PC-9 (cell line): ENCODE results near the gene BTBD1. TPM values are rescaled to one million over a fixed set of nuclear protein-coding genes. Genes with fewer than 3 reads are reported as not detected.
"Not testable (repeated sequence)": the region's sequence is repeated elsewhere in the genome, so short reads cannot be mapped to it uniquely, and the experiment has no call there.

Source experiments
- BruUV-seq: library from RNA; stranded (reverse); fragments of 400-500 nt; replicated peaks from 2 replicates; lab custom pipeline; 2021; lab: Mats Ljungman, UMichigan
- CTCF ChIA-PET: fragments of 300-600 bp; sonication (Branson Sonifier 250); formaldehyde crosslinking; loops from one replicate; lab custom pipeline; 2022; ENCODE audit warnings: antibody characterized with exemption; lab: Charles Lee
- POLR2A ChIA-PET: fragments of 300-600 bp; sonication (Branson Sonifier 250); formaldehyde crosslinking; loops from one replicate; lab custom pipeline; 2022; ENCODE audit warnings: antibody characterized with exemption; ENCODE audit not compliant: unreplicated experiment; lab: Charles Lee
- DNase-seq, 2 experiments: peaks; one replicate each; pipeline versions ENCODE4 v3.0.0 to v3.0.0-alpha.2; 2015 to 2022; ENCODE audit warnings: mixed read lengths in 1 of 2
- H2AFZ ChIP-seq: fragments of 200-600 bp; sonication (generic); 2 replicates; pipeline ENCODE4 v1.8.1; 2017; ENCODE audit warnings: antibody characterized with exemption
- H3F3A ChIP-seq: fragments of 200-600 bp; sonication (generic); 2 replicates; pipeline ENCODE4 v1.8.1; 2017; ENCODE audit warnings: antibody characterized with exemption, mild to moderate bottlenecking, low read depth; ENCODE audit not compliant: insufficient read depth
- H3K27ac ChIP-seq: fragments of 200-600 bp; sonication (generic); 2 replicates; pipeline ENCODE4 v1.6.1; 2016; ENCODE audit warnings: mixed run types
- H3K27me3 ChIP-seq: fragments of 200-600 bp; sonication (generic); 2 replicates; pipeline ENCODE4 v1.6.1; 2016; ENCODE audit warnings: low read depth, mixed run types; ENCODE audit not compliant: insufficient read depth
- H3K36me3 ChIP-seq: fragments of 200-600 bp; sonication (generic); 2 replicates; pipeline ENCODE4 v1.6.1; 2016; ENCODE audit warnings: low read depth, mixed run types
- H3K4me1 ChIP-seq: fragments of 200-600 bp; sonication (generic); replicated peaks from 2 replicates; pipeline ENCODE4 v1.6.1; 2016; ENCODE audit warnings: mixed run types; ENCODE audit not compliant: insufficient read depth
- H3K4me2 ChIP-seq: fragments of 200-600 bp; sonication (generic); 2 replicates; pipeline ENCODE4 v1.6.1; 2017; ENCODE audit warnings: mixed run types
- H3K4me3 ChIP-seq: fragments of 200-600 bp; sonication (generic); 2 replicates; pipeline ENCODE4 v1.6.1; 2016; ENCODE audit warnings: mixed run types
- H3K79me2 ChIP-seq: fragments of 200-600 bp; sonication (generic); 2 replicates; pipeline ENCODE4 v1.6.1; 2017; ENCODE audit warnings: low read depth, mixed run types
- H3K9me2 ChIP-seq: fragments of 200-600 bp; sonication (generic); 2 replicates; pipeline ENCODE4 v1.8.1; 2017; ENCODE audit warnings: mild to moderate bottlenecking; ENCODE audit not compliant: insufficient read depth
- H3K9me3 ChIP-seq: fragments of 200-600 bp; sonication (generic); 2 replicates; pipeline ENCODE4 v1.8.1; 2016; ENCODE audit warnings: low read depth; ENCODE audit not compliant: insufficient read depth
- H4K20me1 ChIP-seq: fragments of 200-600 bp; sonication (generic); 2 replicates; pipeline ENCODE4 v1.8.1; 2017; ENCODE audit not compliant: insufficient read depth
- CTCF ChIP-seq: fragments of 200-600 bp; sonication (generic); conservative IDR thresholded peaks from 2 replicates; pipeline ENCODE4 v1.6.1; 2017; ENCODE audit warnings: mixed run types, antibody characterized with exemption, mild to moderate bottlenecking, moderate library complexity
- EZH2 ChIP-seq: fragments of 200-600 bp; sonication (generic); IDR thresholded peaks from 2 replicates; pipeline ENCODE4 v1.8.0; 2017; ENCODE audit warnings: antibody characterized with exemption, low read depth
- intact Hi-C: fragments of 100-400 bp; cut with micrococcal nuclease; formaldehyde crosslinking; loops from one replicate; pipeline ENCODE4 v1.10.0; 2022; ENCODE audit not compliant: unreplicated experiment
- total RNA-seq: library from RNA; stranded (reverse); gene quantifications from 2 replicates; pipeline ENCODE4 v1.2.3, GENCODE V29; 2021

Gene BTBD1
- total RNA-seq, 1 experiment from 2014 or later = 28.2 TPM

- peak within 1 kb of the TSS; percentile 91 for H2AFZ ChIP-seq
- H3K27ac ChIP-seq = peak within 1 kb of the TSS; percentile 43
- H3K9me3 ChIP-seq = no peaks in the 10 kb centered on the region
- H3K79me2 ChIP-seq = peaks cover 21% of the 10 kb centered on the region
- H4K20me1 ChIP-seq = peaks cover 11% of the 10 kb centered on the region; the same call in 1 of the 2 replicates
- DNase-seq = peak; percentile 79 to 89
- peaks cover 15% of the 10 kb centered on the region for H3K4me1 ChIP-seq
- H3K36me3 ChIP-seq = peaks cover 15% of the 10 kb centered on the region; the same call in 1 of the 2 replicates
- peaks cover 8% of the 10 kb centered on the region; the same call in 1 of the 2 replicates for H3F3A ChIP-seq
- intact Hi-C loops = loop anchor here (1.0 to 2.0 kb wide), 4 partner anchors 56 to 548 kb away; partner anchors contain the start of gene BTBD1
- ChIA-PET POLR2A (interaction anchor here (0.5 to 0.6 kb wide), 2 partner anchors 354 to 471 kb away, joined by 3 to 4 read pairs; partner anchors contain the start of gene RPS17), CTCF (interaction anchor here (0.6 to 1.5 kb wide), 6 partner anchors 25 to 1785 kb away, joined by 3 to 6 read pairs (median 4); no protein-coding TSS in a partner anchor)
- H3K27me3 ChIP-seq = no peaks in the 10 kb centered on the region
- H3K4me3 ChIP-seq = peak within 1 kb of the TSS; percentile 92
- no peaks in the 10 kb centered on the region for H3K9me2 ChIP-seq
- H3K4me2 ChIP-seq = peak within 1 kb of the TSS; percentile 90
- 0 out of 2 replicates have a peak, but pooled peaks have one; percentile 33 for TF ChIP-seq CTCF
- no peak for TF ChIP-seq EZH2
- no TSS peak for BruUV-seq
Observed at GRCh38 chr15:83011271-83012075, 55.6 kb downstream of the BTBD1 start, which contains the start of gene C15orf40. TSS of gene C15orf40 (minus strand) at chr15:83011639. CDS start at chr15:83011607, 32 bp downstream.

- H3K36me3 ChIP-seq = peaks cover 16% of the 10 kb centered on the region; the same call in 1 of the 2 replicates
- POLR2A ChIA-PET = interaction anchor here (0.5 to 0.6 kb wide), 2 partner anchors 355 to 470 kb away, joined by 3 to 4 read pairs; partner anchors contain the start of gene RPS17
- no peaks in the 10 kb centered on the region for H3K27me3 ChIP-seq
- H3F3A ChIP-seq = peaks cover 7% of the 10 kb centered on the region; the same call in 1 of the 2 replicates
- BruUV-seq = TSS peak; percentile 44
- peak in 1 of 2 experiments; percentile 47 for DNase-seq
- CTCF ChIA-PET = interaction anchor here (0.7 to 1.5 kb wide), 4 partner anchors 24 to 1786 kb away, joined by 3 to 5 read pairs (median 4); no protein-coding TSS in a partner anchor
- H2AFZ ChIP-seq = peak overlapping the region; percentile 91
- H3K27ac ChIP-seq = peak overlapping the region; percentile 43
- peaks cover 11% of the 10 kb centered on the region; the same call in 1 of the 2 replicates for H4K20me1 ChIP-seq
- H3K79me2 ChIP-seq = peaks cover 21% of the 10 kb centered on the region
- peak overlapping the region; percentile 92 for H3K4me3 ChIP-seq
- H3K4me2 ChIP-seq = peak overlapping the region; percentile 90
- no peaks in the 10 kb centered on the region for H3K9me3 ChIP-seq
- H3K4me1 ChIP-seq = peaks cover 15% of the 10 kb centered on the region
- H3K9me2 ChIP-seq = no peaks in the 10 kb centered on the region
- TF ChIP-seq CTCF = peak; percentile 73
- no peak for TF ChIP-seq EZH2
- intact Hi-C loops = loop anchor here (1.0 to 2.0 kb wide), 4 partner anchors 57 to 549 kb away; partner anchors contain the start of gene BTBD1
Observed at GRCh38 chr15:83010709-83011270, 56.3 kb downstream of the BTBD1 start.

- H3K9me2 ChIP-seq, BruUV-seq, H3K4me3 ChIP-seq, H4K20me1 ChIP-seq, H3K79me2 ChIP-seq, DNase-seq, H3K4me1 ChIP-seq, H3K27me3 ChIP-seq, CTCF ChIA-PET, H3K36me3 ChIP-seq, H2AFZ ChIP-seq, H3K9me3 ChIP-seq, H3K27ac ChIP-seq: not testable (repeated sequence)
- 0 out of 2 replicates have a peak, but pooled peaks have one; percentile 12 for TF ChIP-seq CTCF
- intact Hi-C loops = loop anchor here (2.0 kb wide), 3 partner anchors 152 to 470 kb away; partner anchors contain the start of gene RPS17
- Histone ChIP-seq H3K4me2 (peak overlapping the region; percentile 67; the same call in 1 of the 2 replicates), H3F3A (peaks cover 13% of the 10 kb centered on the region; the same call in 1 of the 2 replicates)
- POLR2A ChIA-PET = interaction anchor here (0.7 kb wide), 1 partner anchor 94 kb away, joined by 3 read pairs; no protein-coding TSS in a partner anchor
Observed at GRCh38 chr15:83000672-83001031, 66.4 kb downstream of the BTBD1 start.
